T-helper 1 cell treated with Interleukin-12 subunit alpha and Interleukin-12 subunit beta and Interleukin-4 antibody, amounts not matched to agents 30 ng/mL and 1 ng/mL, for 36 hours (primary cell): Measurements from ENCODE around the gene TMTC2. TPM values are rescaled to one million over a fixed set of nuclear protein-coding genes. Genes with fewer than 3 reads are reported as not detected.
"Not testable (repeated sequence)": the region's sequence is repeated elsewhere in the genome, so short reads cannot be mapped to it uniquely, and the experiment has no call there.

Experiments
- intact Hi-C: fragments of 100-400 bp; cut with micrococcal nuclease; formaldehyde crosslinking; loops from one replicate; pipeline ENCODE4 v1.15.1; 2024
- total RNA-seq: library from RNA; stranded (reverse); gene quantifications from 2 replicates; pipeline ENCODE4 v1.2.3, GENCODE V29; 2022

The TMTC2 gene
- total RNA-seq, 1 donor from 2014 or later = 6.9 TPM

DNA sequence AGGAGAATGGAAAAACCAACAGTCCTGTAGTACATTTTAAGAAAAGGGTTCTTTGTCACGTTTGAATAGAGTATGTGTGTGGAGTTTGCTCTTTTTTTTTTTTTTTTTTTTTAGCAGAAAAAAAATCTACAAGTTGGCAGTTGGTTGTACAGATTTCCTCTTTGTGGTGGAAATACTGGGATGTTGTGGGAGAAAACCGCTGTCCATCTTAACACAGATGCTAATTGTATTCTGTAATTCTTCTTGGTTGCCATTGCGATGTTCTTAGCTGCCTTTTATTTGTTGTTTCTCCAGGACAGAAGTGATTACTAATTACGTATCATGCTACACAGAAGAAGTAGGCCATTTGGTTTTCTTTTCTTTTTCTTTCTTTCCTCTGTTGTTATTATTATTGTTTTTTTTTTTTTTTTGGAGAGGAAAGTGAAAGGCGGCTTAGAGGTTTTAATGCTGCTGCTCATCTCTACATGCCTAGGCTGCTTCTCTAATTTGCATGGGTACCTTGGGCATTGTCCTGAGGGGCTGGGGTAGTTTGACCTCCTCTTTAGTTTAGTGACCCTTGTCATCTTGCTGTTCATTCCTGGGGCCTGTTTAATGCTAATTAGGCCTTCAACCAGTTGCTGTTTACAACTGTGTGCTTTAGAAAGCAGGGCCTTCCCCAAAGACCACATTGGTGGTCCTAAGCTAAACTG, 94.7 kb downstream of the TMTC2 start:
- intact Hi-C loops = no loop called here

DNA sequence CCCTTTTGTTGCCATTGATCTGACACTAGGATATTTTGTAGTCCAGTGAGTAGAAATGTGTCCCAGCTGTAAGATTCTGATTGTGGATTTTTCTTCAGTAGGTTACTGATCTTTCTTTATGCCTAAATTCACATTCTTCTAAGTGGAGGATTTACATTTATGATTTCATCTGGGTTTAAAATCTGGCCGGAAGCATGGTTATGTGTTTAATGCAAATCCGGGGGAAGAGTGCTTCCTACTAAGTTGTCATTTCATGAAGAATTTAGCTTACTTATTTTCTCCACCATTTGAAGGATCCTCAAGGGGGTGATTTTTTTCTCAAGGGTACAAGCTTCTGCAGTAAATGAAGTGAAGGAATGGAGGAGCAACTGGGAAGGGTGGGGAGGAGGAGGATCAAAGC, 96.7 kb downstream of the TMTC2 start:
- intact Hi-C loops = no loop called here

DNA sequence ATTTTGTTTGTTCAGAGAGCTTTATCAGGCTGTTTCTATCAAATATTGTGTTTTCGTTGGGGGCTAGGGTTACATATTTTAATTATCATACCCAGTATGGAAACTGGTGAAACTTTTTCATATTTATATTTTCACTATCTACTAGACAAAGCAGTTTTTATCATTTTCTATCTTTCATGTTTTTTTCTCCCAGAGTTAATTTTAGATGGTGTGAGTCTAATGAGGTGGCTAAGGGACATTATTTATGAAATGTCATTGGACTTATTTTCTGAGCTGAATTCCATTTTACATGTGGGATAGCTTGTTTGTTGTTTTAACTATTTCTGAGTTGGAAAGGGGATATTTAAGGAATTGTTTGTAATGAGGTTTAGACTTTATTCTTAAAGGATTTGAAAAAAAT, 100.3 kb downstream of the TMTC2 start:
- intact Hi-C loops = no loop called here

DNA sequence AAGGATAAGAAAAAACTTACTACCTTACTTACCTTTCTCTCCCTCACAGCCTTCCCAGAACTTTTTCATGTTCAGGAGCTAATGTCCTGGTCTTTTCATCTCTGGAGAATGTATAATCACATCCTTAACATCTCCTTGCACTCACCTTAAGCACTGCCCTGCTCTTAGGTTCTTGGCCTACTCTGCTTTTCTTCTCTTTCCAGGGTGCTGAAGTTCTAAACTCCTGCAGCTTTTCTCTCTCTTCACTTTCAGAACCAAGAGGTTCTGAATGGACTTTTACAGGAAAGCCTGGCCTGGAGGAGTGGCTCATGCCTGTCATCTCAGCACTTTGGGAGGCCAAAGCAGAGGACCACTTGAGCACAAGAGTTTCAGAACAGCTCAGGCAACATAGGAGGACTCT, 101.9 kb downstream of the TMTC2 start:
- intact Hi-C loops = no loop called here

DNA sequence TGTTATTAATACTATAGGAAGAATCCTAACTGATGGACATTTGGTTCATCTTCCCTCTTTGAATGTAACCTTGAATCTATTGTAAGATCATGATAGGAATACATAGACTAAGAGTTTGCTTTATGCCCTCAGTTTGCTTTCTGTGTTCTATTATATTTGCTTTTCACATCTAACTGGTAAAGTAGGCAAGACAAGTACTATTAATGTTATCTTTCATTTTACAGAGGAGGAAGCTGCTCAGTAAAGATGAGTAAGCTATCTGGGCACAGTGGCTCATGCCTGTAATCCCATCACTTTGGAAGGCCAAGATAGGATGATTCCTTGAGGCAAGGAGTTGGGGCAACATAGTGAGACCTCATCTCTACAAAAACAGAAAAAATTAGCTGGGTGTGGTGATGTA, 103.0 kb downstream of the TMTC2 start:
- intact Hi-C loops = no loop called here

DNA sequence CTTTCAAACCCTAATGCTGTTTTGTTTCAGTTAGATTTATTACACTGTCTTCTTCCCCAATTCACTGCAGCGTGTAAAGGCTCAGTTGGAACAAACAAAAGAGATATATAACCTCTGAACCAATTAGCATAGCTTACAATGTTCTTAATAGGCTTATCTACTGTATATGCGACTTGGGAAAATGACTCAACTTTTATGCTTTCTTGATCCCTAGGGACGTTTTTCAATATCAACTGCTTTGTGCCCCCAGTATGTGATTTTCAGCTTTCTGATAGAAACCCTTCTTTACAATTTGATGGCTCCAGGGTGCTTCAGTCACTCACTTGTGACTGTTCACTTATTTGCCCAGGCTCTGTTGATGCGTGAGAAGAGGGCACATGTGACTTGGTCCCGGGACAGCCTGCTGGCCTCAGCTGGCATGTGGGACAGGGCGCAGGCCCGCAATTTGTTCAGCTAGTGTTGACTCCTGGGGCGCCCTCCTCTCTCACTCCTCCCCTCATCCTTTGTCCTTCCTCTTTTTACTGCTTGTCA, 107.1 kb downstream of the TMTC2 start:
- intact Hi-C loops = no loop called here

DNA sequence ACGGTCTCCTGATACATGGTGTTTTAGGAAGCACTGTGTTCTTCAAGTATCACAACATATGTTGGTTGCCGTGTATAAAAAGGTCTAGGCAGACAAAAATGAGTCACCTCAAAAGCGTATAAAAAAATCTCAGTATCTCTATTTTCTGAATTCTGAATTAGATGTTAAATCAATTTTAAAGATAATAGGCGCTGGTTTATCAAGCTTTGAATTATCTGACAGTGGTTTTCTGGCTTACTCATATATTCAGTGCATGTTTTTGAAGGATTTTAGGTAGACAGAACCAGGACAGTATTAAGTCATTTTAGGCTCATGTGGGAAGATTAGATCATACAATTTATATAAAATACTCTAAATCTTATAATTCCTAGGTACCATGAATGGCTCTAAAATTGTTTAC, 110.8 kb downstream of the TMTC2 start:
- intact Hi-C loops = no loop called here

DNA sequence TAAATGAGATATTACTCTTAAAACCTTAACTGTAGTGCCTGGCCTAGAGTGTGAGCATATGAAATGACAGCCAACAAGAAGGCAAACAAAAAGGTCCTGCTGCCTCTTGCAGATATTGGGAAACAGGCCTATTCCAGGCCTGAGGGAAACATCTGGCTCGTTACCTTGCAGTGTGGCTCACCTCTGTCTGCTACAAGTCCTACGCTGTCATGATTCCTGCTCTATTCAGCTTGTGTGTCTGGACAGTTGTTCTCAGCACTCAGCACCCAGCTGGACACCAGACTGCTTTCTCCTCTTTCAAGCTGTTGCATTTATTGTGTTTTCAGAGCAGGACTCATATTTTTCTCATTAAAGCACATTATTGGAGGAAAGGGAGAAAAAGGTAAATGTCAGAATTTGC, 113.5 kb downstream of the TMTC2 start:
- intact Hi-C loops = no loop called here

DNA sequence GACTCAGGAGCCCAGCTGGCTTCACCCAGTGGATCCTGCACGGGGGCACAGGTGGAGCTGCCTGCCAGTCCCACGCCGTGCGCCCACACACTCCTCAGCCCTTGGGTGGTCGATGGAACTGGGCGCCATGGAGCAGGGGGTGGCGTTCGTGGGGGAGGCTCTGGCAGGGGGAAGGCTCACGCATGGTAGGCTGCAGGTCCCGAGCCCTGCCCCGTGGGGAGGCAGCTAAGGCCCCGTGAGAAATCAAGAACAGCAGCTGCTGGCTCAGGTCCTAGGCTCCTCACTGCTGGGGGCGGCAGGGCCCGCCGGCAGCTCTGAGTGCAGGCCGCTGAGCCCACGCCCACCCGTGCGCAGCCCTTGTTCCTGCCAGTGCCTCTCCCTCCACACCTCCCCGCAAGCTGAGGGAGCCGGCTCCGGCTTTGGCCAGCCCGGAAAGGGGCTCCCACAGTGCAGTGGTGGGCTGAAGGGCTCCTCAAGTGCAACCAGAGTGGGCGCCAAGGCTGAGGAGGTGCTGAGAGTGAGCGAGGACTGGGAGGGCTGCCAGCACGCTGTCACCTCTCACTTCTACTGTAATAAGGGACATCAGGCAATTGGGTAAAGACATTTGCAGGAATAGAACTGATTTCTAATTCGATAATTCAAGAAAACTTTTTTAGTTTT, 115.4 kb downstream of the TMTC2 start:
- intact Hi-C loops = no loop called here

DNA sequence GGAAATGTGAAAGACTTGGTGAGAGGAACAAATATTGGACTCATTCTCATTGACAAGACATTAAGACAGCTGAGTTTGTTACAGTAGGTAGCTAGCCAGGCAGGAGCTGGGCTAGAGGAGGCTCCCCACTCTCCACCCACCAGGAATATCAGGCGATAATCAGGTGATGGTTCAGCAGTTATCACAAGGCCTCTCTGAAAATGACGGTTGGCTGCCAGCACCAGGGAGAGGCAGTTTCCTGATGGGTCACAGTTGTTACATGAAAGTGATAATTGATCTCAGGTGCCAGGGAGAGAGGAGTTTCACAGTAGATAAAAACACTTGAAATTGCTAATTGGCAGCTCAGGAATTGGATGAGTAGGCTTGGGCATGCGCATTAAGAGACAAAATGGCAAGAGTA, 116.5 kb downstream of the TMTC2 start:
- intact Hi-C loops = no loop called here

DNA sequence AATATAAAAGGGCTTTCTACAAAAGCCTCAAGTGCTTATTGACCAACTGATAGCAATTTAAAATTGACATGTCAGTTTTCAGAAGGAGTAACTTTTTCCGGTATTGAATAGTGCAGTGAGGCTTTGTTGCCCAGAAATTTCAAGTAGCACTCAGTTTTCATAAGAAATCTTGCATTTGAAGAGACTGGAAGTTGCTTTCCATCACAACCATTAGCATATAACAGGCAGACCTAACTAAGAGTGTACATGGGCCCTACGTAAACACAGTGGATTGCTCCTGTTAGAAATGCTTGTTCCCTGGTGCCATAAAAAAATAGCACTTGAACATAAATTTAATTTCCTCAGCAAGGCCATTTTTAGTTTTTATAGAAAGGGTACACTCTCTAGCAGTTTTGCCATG, 117.9 kb downstream of the TMTC2 start:
- intact Hi-C loops = no loop called here

DNA sequence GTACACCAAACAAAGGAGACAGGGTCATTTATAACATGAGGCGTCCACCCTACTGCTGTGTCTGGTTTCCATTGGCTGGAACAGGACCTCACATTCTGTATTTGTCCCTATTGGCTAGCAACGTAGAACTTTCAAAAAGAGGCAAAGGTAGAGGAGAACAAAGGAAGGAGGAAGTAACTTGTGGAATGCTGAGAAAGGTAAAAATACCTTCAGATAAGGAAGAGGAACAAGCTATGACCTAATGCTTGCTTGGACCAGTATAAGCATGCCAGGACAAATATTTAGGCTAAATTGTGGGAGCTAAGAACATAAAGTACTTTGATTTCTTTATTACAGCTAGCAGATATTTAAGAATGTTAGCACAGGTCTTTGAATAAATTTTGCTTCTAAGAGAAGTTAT, 118.3 kb downstream of the TMTC2 start:
- intact Hi-C loops = not testable (repeated sequence)

DNA sequence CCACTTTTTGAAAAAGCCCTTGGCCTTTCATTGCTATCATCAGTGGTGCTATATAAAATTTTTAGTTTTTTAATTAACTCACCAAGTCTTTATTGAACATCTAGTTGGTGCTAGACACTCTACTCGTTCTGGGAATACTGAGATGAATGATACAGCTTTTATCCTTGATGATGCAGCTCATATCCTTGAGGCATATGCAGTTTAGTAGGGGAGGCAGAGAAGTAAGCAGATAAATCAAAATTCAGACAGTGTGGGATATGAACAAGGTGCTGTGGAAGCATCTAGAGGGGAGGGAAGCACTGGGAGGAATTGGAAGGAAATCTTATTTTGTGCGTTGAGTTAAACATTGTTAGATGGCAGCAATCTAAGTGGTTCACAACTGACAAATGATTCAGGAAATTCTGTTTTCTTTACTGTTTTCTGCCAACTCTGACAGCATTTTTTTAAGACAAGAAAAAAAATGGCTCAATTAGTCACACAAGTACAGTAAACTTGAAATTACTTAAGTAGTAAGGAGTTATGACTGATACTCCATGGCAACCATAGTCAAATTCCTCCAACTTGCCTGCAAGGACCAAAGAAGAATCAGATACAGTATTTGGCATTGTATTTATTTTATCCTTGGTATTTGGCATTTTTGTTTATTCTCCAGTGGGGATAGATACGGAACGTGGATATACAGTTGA, 119.2 kb downstream of the TMTC2 start:
- intact Hi-C loops = no loop called here

DNA sequence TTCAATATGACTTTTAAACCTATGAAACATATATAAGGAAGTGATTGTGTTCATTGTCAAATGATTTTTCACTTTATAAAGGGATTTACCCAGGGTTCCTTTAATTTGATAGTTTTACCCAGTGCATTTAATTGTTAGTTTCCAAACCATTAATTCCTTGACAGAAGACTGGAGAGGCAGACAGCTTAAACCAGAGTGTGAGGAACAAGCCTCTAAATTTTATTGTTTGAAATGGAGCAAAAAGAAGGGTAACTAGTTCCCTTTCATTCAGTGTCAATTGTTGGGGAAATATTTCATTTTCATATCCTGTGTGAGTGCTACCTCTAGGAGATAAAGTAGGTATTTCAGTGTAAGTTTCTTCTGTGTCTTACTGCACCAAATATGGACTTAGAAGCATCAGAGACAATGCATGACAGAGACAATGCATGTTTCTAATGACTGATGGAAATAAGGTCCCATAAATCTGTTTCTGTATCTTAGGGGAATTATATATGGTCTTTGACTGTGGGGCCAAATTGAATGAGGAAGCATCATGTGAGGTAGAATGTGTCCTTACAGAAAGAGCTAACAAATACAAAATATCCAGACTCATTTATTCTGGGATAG, 120.5 kb downstream of the TMTC2 start:
- intact Hi-C loops = no loop called here

DNA sequence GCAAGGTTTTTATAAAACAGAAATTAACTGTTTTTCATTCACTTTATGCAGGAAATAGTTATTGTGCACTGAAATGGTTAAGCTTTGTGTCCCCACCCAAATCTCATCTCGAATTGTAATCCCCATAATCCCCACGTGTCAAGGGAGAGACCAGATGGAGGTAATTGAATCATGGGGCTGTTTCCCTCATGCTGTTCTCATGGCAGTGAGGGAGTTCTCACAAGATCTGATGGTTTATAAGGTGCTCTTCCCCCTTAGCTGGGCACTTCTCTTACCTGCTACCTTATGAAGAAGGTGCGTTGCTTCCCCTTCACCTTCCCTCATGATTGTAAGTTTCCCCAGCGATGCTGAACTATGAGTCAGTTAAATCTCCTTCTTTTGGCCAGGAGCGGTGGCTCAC, 123.9 kb downstream of the TMTC2 start:
- intact Hi-C loops = no loop called here

DNA sequence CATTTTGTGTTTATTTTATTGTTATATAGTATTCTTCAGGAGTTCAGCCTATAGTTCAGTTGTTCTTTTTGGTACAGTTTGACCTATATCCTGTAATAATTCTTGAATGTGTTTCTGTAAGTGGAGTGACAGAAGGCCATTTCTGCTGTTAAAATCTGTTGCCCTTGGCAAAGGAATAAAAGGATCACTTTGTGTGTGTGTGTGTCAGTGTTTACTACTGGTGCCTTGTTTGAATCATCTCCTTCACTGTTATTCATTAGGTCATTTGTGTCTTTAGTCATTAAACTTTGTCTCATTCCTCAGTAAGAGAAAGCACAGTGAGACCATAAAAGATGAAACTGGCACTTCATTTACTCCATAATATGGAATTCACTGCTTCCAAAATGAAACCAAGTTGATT, 130.7 kb downstream of the TMTC2 start:
- intact Hi-C loops = no loop called here

DNA sequence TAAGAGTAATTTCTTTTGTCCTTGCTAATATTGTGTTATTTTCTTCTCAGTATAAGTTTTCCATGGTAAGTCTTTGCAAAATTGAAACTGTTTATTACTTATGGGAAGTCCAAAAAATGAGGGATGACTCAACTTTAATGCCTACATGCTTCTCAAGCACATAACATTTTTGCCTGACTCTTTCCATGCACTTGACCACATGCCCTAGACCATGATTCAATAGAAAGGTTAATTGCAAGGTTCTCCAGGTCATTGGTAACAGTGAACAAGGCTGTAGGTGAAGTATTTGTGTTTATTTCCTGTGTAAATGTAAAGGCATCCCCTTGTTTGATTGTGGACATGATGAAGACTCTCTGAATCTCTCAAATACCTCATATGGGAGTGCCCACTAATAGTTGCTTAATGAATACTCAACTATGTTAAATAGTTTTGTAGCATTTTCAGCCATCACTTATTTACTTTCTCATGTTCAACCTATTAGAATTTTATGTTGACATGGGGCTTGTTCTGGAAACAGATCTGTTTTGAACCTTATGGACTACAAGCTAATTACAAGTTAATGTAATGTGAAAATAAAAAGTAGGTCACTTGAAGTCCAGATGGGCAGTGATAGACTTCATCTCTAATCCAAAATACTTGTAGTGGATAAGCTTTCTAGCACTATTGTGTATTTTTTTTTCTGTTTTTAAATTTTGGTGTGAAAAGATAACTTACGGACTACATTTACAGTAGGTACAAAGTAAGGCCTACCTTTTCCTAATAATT, 131.7 kb downstream of the TMTC2 start:
- intact Hi-C loops = no loop called here

DNA sequence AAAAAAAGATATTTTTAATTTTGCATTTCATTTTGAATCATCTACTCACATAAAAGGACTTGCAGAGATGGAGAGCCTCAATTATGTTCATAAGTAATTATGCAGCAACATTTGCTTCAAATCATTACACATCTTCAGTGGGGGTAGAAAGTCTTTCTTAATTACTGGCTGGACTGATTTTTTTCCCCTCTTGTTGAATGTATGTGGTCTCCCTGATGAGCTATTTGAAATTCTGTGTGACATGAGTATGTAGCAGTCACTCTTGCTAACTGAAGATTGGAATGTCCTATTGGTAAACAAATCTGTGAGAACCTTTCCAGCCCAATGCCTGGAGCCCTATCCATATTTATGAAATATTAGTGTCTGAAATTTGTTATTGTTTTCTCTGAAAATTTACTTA, 139.8 kb downstream of the TMTC2 start:
- intact Hi-C loops = no loop called here

DNA sequence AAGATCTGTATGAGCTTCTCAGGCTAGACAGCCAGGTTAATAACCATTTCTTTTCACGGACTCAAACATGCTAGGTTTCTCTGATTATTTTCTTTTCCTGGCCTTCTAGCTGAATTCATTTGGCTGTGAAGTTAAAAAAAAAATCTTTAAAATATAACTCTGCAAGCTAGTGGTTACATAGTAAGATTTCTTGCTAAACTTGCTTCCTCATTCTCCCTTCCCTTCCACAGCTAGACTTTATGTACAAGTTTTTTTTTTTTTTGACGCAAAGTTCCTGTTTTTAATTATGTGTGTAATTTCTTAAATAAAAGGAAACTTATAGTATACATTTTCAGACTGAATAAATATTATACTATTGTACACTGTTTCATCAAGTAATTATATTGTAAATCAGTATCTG, 145.4 kb downstream of the TMTC2 start:
- intact Hi-C loops = no loop called here

DNA sequence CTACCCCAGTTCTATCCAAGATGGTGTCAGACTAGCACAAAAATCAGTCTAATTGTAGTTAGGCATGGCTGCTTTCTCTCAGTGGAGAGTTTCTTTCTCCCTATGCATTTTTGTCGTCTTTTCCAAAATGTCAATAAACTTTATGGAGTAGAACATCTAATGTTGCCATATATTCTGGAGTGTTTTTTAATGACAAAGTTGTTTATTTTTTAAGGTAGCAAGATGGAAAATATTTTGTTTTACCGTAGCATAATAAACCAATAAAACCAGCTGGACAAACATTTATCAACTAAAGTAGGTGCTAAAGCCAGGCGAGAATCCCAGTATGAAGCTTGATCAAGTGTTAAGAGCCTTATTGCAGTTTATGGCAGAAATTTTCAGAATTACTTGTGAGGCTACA, 146.3 kb downstream of the TMTC2 start:
- intact Hi-C loops = no loop called here

DNA sequence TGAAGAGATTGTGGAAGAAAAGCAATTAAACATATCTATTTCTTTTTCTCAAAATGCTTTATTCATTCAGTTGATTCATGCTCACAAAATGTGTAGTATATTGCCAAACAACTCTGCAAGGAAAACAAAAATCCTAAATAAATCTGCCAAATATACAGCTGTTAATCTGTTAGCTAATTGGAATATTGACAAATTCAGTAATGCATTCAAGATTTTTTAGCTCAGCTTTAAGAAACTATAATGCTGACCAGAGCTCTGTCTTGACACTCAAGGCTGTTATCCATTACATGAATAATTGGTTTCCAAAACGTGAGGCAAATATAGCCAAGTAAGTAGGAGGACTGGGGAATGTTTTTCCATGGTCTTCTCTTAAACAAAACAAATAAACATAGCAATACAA, 146.8 kb downstream of the TMTC2 start:
- intact Hi-C loops = no loop called here
